ENCODE measurements around the gene MYOT.
"Not testable (repeated sequence)": the region's sequence is repeated elsewhere in the genome, so short reads cannot be mapped to it uniquely, and the experiment has no call there.

The MYOT gene

DNA sequence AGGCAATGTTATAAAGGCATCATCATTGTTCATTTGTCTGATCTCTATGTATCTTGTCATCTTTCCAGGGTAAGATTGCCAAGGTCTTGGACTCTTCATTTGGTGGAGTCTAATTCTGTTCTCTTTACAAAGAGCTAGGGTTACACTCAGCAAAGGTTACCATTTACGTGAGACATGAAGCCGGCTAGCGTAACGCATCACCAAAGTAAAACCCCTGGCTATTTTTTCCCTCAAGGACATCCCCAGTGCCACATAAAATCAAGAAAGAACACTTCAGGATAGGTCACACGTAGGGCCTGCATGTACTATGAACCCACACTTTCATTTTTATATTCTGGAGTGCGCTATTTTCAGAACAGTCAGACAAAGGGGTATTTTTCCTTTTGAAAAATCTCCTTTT is 20.0 kb upstream of the MYOT start:
- Histone ChIP-seq H3K4me1 (ENCODE audit: control insufficient read depth in 1 of 2, insufficient read depth in 2 of 2, low read length in 2 of 2) (no peaks in the 10 kb centered on the region), H3K9me3 (ENCODE audit: control insufficient read depth in 1 of 2, low read length in 2 of 2) (no peaks in the 10 kb centered on the region), H3K9ac (ENCODE audit: low read depth in 1 of 2, low read length in 2 of 2) (no peak overlapping the region), H3K4me3 (ENCODE audit: low read depth in 1 of 2, low read length in 2 of 2) (no peak overlapping the region), H3K27ac (ENCODE audit: low read depth, low read length) (no peak overlapping the region), H3K36me3 (ENCODE audit: control insufficient read depth in 1 of 2, insufficient read depth in 2 of 2, low read length in 2 of 2) (no peaks in the 10 kb centered on the region), H3K27me3 (ENCODE audit: control insufficient read depth in 1 of 2, insufficient read depth in 2 of 2, low read length in 2 of 2) (no peaks in the 10 kb centered on the region)

DNA sequence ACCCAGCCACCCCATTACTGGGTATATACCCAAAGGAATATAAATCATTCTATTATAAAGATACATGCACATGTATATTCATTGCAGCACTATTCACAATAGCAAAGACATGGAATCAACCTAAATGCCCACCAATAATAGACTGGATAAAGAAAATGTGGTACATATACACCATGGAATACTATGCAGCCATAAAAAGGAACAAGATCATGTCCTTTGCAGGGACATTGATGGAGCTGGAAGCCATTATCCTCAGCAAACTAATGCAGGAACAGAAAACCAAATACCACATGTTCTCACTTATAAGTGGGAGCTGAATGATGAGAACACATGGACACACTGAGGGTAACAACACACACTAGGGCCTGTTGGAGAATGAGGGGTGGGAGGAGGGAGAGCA is 14.5 kb upstream of the MYOT start:
- not testable (repeated sequence) for H3K9ac ChIP-seq (ENCODE audit: low read depth in 1 of 2, low read length in 2 of 2); H3K4me3 ChIP-seq (ENCODE audit: low read depth in 1 of 2, low read length in 2 of 2); H3K36me3 ChIP-seq (ENCODE audit: control insufficient read depth in 1 of 2, insufficient read depth in 2 of 2, low read length in 2 of 2); H3K4me1 ChIP-seq (ENCODE audit: control insufficient read depth in 1 of 2, insufficient read depth in 2 of 2, low read length in 2 of 2); H3K9me3 ChIP-seq (ENCODE audit: control insufficient read depth in 1 of 2, low read length in 2 of 2); H3K27ac ChIP-seq (ENCODE audit: low read depth, low read length); H3K27me3 ChIP-seq (ENCODE audit: control insufficient read depth in 1 of 2, insufficient read depth in 2 of 2, low read length in 2 of 2)

DNA sequence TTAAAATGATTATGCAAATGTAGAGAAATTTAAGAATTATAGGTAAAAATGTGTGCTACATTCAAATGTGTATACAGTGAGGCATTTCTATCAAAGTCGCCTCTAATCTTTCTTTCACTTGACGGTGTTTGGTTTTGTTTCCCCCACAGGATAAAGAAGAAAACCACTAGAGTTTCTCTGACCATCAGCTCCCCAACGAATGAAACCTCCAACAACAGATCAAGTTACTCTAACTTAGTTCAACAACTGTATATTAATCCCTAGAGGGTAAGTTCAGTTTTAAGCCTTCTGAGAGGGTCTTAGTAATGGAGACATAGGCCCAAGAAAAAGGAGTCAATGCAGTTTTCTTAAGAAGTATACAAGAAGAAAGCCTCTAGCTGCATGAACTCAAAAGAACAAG is 11.5 kb upstream of the MYOT start:
- H3K27me3 ChIP-seq (ENCODE audit: control insufficient read depth in 1 of 2, insufficient read depth in 2 of 2, low read length in 2 of 2): no peaks in the 10 kb centered on the region
- H3K9ac ChIP-seq (ENCODE audit: low read depth in 1 of 2, low read length in 2 of 2): no peak overlapping the region
- H3K9me3 ChIP-seq (ENCODE audit: control insufficient read depth in 1 of 2, low read length in 2 of 2): no peaks in the 10 kb centered on the region
- no peak overlapping the region for H3K4me3 ChIP-seq (ENCODE audit: low read depth in 1 of 2, low read length in 2 of 2)
- H3K36me3 ChIP-seq (ENCODE audit: control insufficient read depth in 1 of 2, insufficient read depth in 2 of 2, low read length in 2 of 2): no peaks in the 10 kb centered on the region
- H3K4me1 ChIP-seq (ENCODE audit: control insufficient read depth in 1 of 2, insufficient read depth in 2 of 2, low read length in 2 of 2): peaks cover 0 to 4% of the 10 kb centered on the region in 2 donors
- no peak overlapping the region for H3K27ac ChIP-seq (ENCODE audit: low read depth, low read length)

DNA sequence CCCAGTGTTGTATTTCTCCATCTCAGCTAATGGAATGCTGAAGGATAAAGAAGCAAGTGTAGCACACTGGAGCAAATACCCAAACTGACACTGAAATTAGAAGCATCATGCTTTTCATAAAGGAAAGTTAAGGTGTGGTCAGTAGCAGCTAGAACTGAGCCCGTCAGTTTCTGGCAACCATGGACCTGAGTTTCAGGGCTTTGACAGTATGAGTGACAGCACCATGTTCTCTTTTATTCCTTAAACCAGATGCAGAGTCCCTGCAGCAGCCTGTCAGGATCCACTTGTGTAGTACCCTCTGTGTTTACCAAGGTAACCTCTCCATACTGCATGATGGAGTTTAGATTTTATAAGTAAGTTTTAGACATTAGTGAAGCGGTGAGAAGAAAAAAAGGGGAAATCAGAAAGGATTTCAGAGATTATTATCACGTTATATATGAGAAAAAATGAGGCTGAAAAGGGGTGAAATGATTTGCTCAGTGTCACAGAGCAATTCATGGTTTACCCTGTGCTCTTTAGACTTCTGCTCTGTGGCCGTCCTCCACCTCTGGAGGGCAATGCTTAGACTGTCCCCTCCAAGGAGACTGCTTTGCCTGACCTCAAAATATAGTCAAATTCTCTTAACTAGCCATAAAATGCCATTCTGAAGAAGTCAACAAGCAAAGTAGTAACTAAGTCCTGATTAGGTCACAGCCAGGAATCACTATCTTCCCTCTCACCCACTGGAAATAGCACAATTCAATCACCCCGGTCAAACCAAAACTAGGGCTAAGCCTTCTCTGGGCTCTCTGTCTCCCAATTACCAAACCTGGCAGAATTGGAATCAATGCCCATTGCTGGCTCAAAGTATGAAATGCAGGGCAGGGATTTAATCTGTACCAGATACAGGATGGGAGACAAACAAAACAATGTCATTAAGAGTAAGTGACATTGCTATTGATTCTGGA is 10.5 kb upstream of the MYOT start:
- Histone ChIP-seq H3K9ac (ENCODE audit: low read depth in 1 of 2, low read length in 2 of 2) (no peak overlapping the region), H3K27ac (ENCODE audit: low read depth, low read length) (no peak overlapping the region), H3K4me3 (ENCODE audit: low read depth in 1 of 2, low read length in 2 of 2) (no peak overlapping the region), H3K36me3 (ENCODE audit: control insufficient read depth in 1 of 2, insufficient read depth in 2 of 2, low read length in 2 of 2) (no peaks in the 10 kb centered on the region), H3K9me3 (ENCODE audit: control insufficient read depth in 1 of 2, low read length in 2 of 2) (no peaks in the 10 kb centered on the region), H3K4me1 (ENCODE audit: control insufficient read depth in 1 of 2, insufficient read depth in 2 of 2, low read length in 2 of 2) (peaks cover 0 to 4% of the 10 kb centered on the region in 2 donors), H3K27me3 (ENCODE audit: control insufficient read depth in 1 of 2, insufficient read depth in 2 of 2, low read length in 2 of 2) (no peaks in the 10 kb centered on the region)

DNA sequence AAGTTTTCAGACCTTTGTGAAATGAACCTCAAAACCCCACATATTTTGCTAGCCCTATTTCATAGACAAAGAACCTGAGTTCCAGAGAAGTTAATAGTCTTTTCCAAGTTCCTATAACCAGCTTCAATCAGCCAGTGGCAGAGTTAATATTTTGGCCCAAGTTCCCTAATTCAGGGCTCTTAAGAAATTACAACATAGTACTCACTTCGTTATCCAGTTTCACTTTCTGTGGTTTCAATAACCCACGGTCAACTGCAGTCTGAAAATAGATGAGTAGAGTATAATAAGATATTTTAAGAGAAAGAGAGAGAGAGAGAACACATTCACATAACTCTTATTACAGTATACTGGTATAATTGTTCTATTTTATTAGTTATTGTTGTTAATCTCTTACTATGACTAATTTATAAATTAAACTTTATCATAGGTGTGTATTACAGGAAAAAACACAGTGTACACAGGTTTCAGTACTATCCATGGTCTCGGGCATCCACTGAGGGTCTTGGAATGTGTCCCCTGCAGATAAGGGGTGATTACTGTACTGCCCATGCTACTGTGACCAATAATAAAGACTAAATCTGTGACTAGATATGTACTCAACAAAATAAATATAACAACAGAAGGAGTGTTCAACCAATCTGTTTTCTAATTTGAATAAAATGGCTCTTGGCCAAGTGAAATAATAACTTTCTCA is 9.3 kb upstream of the MYOT start:
- no peaks in the 10 kb centered on the region for H3K27me3 ChIP-seq (ENCODE audit: control insufficient read depth in 1 of 2, insufficient read depth in 2 of 2, low read length in 2 of 2)
- no peak overlapping the region for H3K9ac ChIP-seq (ENCODE audit: low read depth in 1 of 2, low read length in 2 of 2)
- no peak overlapping the region for H3K27ac ChIP-seq (ENCODE audit: low read depth, low read length)
- H3K9me3 ChIP-seq (ENCODE audit: control insufficient read depth in 1 of 2, low read length in 2 of 2): no peaks in the 10 kb centered on the region
- no peaks in the 10 kb centered on the region for H3K36me3 ChIP-seq (ENCODE audit: control insufficient read depth in 1 of 2, insufficient read depth in 2 of 2, low read length in 2 of 2)
- no peak overlapping the region for H3K4me3 ChIP-seq (ENCODE audit: low read depth in 1 of 2, low read length in 2 of 2)
- H3K4me1 ChIP-seq (ENCODE audit: control insufficient read depth in 1 of 2, insufficient read depth in 2 of 2, low read length in 2 of 2): peaks cover 0 to 4% of the 10 kb centered on the region in 2 donors

DNA sequence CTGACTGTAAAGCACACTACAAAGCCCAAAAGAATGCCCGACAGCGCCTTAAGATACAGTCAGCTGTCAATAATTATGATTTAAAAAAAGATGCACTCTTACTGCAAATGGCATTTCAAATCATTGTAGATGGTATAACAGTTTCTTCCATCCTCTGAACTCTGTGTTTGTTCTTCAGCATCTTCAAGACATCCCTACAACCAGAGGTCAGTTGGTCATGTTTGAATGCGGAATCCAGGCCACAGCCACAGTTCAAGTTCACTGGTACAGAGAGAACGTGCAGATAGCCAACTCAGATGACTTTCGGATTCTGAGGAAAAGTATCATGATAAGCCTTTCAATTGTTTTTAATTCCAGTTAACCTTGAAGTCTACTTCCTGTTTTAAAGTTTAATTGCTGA is 8.7 kb upstream of the MYOT start:
- no peaks in the 10 kb centered on the region for H3K9me3 ChIP-seq (ENCODE audit: control insufficient read depth in 1 of 2, low read length in 2 of 2)
- no peak overlapping the region for H3K4me3 ChIP-seq (ENCODE audit: low read depth in 1 of 2, low read length in 2 of 2)
- no peaks in the 10 kb centered on the region for H3K27me3 ChIP-seq (ENCODE audit: control insufficient read depth in 1 of 2, insufficient read depth in 2 of 2, low read length in 2 of 2)
- H3K9ac ChIP-seq (ENCODE audit: low read depth in 1 of 2, low read length in 2 of 2): no peak overlapping the region
- peaks cover 0 to 4% of the 10 kb centered on the region in 2 donors for H3K4me1 ChIP-seq (ENCODE audit: control insufficient read depth in 1 of 2, insufficient read depth in 2 of 2, low read length in 2 of 2)
- no peak overlapping the region for H3K27ac ChIP-seq (ENCODE audit: low read depth, low read length)
- no peaks in the 10 kb centered on the region for H3K36me3 ChIP-seq (ENCODE audit: control insufficient read depth in 1 of 2, insufficient read depth in 2 of 2, low read length in 2 of 2)

DNA sequence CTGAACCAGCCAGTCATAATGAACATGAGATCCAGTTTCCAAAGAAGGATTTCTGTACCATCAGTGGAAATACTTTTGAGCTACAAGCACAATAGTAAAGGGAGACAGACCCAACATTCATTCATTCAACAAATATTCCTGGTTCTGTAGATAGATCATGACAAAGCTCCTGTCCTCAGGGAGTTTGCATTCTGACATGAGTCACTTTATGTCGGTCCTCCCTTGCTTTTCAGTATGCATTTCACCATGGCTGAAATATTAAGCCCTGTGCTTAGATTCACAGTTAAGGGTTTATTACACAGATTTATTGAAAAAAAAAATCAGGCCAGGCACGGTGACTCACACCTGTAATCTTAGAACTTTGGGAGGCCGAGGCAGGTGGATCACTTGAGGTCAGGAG is 5.4 kb upstream of the MYOT start:
- Histone ChIP-seq H3K9ac (ENCODE audit: low read depth in 1 of 2, low read length in 2 of 2) (no peak overlapping the region), H3K9me3 (ENCODE audit: control insufficient read depth in 1 of 2, low read length in 2 of 2) (no peaks in the 10 kb centered on the region), H3K27me3 (ENCODE audit: control insufficient read depth in 1 of 2, insufficient read depth in 2 of 2, low read length in 2 of 2) (no peaks in the 10 kb centered on the region), H3K4me3 (ENCODE audit: low read depth in 1 of 2, low read length in 2 of 2) (no peak overlapping the region), H3K36me3 (ENCODE audit: control insufficient read depth in 1 of 2, insufficient read depth in 2 of 2, low read length in 2 of 2) (no peaks in the 10 kb centered on the region), H3K27ac (ENCODE audit: low read depth, low read length) (no peak overlapping the region), H3K4me1 (ENCODE audit: control insufficient read depth in 1 of 2, insufficient read depth in 2 of 2, low read length in 2 of 2) (peaks cover 0 to 4% of the 10 kb centered on the region in 2 donors)

DNA sequence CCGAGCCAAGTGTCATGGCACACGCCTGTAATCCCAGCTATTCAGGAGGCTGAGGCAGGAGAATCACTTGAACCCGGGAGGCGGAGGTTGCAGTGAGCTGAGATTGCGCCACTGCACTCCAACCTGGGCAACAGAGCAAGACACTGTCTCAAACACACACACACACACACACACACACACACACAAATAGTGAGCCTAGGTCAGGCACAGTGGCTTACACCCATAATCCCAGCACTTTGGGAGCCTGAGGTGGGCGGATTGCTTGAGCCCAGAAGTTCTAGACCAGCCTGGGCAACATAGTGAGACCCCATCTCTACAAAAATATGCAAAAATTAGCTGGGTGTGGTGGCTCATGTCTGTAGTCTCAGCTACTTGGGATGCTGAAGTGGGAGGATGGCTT is 4.0 kb upstream of the MYOT start:
- H3K9me3 ChIP-seq (ENCODE audit: control insufficient read depth in 1 of 2, low read length in 2 of 2); H3K4me1 ChIP-seq (ENCODE audit: control insufficient read depth in 1 of 2, insufficient read depth in 2 of 2, low read length in 2 of 2); H3K36me3 ChIP-seq (ENCODE audit: control insufficient read depth in 1 of 2, insufficient read depth in 2 of 2, low read length in 2 of 2); H3K9ac ChIP-seq (ENCODE audit: low read depth in 1 of 2, low read length in 2 of 2); H3K27ac ChIP-seq (ENCODE audit: low read depth, low read length); H3K4me3 ChIP-seq (ENCODE audit: low read depth in 1 of 2, low read length in 2 of 2); H3K27me3 ChIP-seq (ENCODE audit: control insufficient read depth in 1 of 2, insufficient read depth in 2 of 2, low read length in 2 of 2): not testable (repeated sequence)

DNA sequence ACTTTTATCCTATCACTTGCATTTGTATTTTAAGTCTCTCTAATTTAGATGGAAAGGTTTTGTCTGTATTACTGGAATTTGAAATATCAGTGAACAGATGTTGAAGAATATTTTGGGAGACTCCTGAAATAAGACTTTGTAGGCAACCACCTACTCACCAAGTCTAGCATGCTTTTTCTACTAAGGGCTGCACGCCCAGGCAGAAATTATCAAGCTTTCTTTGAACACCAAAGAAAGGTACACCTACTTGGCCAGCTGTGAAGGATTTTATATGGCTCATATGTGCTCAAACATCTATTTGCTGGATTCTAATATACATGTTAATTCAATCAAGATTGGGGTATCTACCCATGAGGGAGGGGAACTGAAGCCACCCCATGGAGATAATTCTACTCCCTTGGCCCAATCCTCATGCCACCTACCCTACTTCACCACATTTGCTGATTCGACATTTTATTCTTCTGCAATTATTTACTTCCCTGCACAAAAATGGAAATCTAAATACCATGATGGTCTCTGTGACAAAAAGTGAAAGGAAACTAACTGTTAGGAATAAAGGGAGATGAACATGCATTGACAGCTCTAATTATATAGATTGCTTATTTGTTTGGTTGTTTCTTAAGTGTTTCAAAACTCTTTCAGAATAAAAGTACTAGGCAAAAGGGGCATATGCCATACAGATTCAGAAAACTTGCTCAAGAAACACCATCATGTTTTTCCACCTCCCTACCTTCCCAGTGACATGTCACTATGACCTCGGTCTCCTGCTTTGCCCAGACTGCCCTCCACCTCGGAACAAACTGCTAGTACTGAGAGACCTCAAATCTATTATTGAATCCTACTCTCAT is 895 bp upstream of the MYOT start:
- H3K36me3 ChIP-seq (ENCODE audit: control insufficient read depth in 1 of 2, insufficient read depth in 2 of 2, low read length in 2 of 2): no peaks in the 10 kb centered on the region
- H3K9ac ChIP-seq (ENCODE audit: low read depth in 1 of 2, low read length in 2 of 2): no peak overlapping the region
- no peaks in the 10 kb centered on the region for H3K4me1 ChIP-seq (ENCODE audit: control insufficient read depth in 1 of 2, insufficient read depth in 2 of 2, low read length in 2 of 2)
- no peak overlapping the region for H3K4me3 ChIP-seq (ENCODE audit: low read depth in 1 of 2, low read length in 2 of 2)
- H3K27ac ChIP-seq (ENCODE audit: low read depth, low read length): no peak overlapping the region
- no peaks in the 10 kb centered on the region for H3K9me3 ChIP-seq (ENCODE audit: control insufficient read depth in 1 of 2, low read length in 2 of 2)
- H3K27me3 ChIP-seq (ENCODE audit: control insufficient read depth in 1 of 2, insufficient read depth in 2 of 2, low read length in 2 of 2): no peaks in the 10 kb centered on the region

Data from duodenal mucosa (tissue), 2 donors.